Measurements from ENCODE around the gene MGLL.

- TF ChIP-seq, protein P1, sequence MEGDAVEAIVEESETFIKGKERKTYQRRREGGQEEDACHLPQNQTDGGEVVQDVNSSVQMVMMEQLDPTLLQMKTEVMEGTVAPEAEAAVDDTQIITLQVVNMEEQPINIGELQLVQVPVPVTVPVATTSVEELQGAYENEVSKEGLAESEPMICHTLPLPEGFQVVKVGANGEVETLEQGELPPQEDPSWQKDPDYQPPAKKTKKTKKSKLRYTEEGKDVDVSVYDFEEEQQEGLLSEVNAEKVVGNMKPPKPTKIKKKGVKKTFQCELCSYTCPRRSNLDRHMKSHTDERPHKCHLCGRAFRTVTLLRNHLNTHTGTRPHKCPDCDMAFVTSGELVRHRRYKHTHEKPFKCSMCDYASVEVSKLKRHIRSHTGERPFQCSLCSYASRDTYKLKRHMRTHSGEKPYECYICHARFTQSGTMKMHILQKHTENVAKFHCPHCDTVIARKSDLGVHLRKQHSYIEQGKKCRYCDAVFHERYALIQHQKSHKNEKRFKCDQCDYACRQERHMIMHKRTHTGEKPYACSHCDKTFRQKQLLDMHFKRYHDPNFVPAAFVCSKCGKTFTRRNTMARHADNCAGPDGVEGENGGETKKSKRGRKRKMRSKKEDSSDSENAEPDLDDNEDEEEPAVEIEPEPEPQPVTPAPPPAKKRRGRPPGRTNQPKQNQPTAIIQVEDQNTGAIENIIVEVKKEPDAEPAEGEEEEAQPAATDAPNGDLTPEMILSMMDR (IDR thresholded peaks at IDR 0.05), result no peak
- no peak for TF ChIP-seq POLR2A (IDR thresholded peaks at IDR 0.05)
Observed at GRCh38 chr3:127746400-127747057, 75.8 kb downstream of the MGLL start.

All from right lobe of liver (tissue), 4 donors.